HG02623 (cell line): ENCODE results near the gene FADS3.
A peak's percentile ranks its signal among the peaks of the same experiment; 100 is the strongest.

Experiments used
- ATAC-seq: cut with Tn5 transposase; IDR thresholded peaks from one replicate; pipeline ENCODE4 v1.9.1; 2021; ENCODE audit warnings: moderate library complexity; ENCODE audit not compliant: unreplicated experiment

Gene FADS3, protein sequence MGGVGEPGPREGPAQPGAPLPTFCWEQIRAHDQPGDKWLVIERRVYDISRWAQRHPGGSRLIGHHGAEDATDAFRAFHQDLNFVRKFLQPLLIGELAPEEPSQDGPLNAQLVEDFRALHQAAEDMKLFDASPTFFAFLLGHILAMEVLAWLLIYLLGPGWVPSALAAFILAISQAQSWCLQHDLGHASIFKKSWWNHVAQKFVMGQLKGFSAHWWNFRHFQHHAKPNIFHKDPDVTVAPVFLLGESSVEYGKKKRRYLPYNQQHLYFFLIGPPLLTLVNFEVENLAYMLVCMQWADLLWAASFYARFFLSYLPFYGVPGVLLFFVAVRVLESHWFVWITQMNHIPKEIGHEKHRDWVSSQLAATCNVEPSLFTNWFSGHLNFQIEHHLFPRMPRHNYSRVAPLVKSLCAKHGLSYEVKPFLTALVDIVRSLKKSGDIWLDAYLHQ

DNA sequence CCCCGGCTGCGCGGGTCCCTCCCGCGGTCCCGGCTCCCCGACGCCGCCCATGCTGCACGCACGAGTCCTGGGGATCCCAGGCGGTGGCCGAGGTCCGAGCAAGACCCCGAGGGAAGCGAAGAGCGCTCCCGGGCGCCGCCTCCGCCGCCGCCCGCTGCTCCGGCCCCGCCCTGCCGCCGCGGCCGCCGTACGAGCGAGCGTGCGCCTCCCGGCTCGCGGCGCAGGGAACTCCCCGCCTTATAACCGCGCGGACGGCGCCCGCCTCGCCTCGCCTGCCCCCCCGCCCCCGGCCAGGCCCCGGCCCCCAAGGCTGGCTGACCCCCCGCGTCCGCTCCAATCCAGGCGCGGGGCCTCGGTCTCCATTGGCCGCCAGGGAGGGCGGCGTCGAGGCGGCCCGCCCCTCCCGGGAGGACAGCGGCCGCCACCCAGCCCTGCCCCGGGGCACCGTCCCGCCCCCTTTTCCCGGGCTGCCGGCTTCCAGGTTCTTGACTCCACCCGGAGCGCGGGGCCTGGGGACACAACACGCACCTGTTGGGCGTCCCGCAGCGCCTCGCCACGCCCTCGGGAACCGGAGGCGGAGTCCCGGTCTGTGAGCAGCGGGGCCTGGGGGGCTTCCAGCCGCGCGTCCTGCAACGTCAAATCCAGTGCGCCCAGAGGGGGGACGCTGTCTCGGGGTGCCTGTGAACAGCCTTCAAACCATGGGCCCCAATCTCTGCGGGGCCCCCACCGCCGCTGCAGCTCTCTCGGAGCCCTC, at the start of gene FADS3:
Gene FADS3 (minus strand): TSS at position 215 of the 754 bp plus-strand sequence. CDS start 164 bp downstream, at position 51.
- peak; percentile 50 for ATAC-seq

DNA sequence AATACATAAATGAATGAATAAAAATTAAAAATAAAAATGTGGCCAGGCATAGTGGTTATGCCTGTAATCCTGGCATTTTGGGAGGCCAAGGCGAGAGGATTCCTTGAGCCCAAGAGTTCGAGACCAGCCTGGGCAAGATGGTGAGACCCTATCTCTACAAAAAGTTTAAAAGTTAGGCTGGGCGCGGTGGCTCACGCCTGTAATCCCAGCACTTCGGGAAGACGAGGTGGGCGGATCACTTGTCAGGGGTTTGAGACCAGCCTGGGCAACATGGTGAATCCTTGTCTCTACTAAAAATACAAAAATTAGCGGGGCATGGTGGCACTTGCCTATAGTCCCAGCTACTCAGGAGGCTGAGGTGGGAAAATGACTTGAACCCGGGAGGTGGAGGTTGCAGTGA, 49.1 kb upstream of the FADS3 start:
- ATAC-seq, result no peak

DNA sequence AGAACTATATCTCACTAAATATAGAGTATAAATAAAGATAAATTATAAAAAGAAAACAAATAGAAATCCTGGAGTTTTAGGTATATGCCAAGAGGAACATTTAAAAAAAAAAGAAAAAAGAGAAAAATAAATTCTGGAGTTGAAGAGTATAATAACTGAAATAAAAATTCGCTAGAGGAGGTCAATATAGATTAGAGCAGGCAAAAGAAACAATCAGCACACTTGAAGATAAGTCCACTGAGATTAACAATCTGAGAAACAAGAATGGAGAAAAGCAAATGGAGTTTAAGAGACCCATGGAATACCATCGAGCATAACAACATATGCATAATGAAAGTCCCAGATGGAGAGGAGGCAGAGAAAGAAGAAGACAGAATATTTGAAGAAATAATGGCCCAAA, 44.5 kb upstream of the FADS3 start:
- ATAC-seq, result no peak

DNA sequence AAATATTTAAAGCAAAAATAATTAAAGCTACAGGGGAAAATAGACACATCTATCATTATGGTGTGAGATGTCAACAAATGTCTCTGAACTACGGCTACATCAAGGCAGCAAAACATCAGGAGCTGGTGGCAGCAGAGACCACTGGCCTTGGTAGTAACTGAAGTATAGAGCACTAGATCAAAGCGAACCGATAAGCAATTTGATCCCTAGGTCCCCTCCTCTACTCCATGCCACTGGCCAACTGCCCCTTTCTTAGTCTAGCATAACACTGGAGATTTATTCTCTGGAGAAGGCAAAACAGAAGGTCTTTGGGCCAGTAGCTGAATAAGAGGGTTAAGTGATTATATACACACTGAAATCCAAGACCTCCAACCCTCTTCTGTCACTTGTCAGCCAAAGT, 39.6 kb upstream of the FADS3 start:
- ATAC-seq, result no peak

DNA sequence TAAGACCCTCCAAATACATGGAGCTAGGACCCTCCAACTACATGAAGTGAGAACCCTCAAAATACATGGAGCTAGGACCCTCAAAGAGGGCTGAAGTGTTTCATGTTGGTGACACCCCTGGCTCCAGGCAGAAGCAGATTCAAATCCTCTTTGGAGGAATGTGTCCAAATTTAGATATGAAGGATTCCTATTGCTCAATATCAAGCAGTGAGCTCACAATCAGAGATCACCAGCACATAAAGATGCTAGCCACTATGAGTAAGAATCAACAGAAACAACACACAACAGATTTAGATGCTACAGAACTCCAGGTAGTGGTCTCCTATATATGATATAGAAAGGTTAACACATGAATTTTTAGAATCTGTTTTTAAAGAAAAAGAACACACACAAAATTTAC, 37.3 kb upstream of the FADS3 start:
- ATAC-seq, result no peak

- ATAC-seq, result no peak
Measured at GRCh38 chr11:61927501-61927900, 36.2 kb upstream of the FADS3 start.

GRCh38 chr11:61926235-61926634, 34.9 kb upstream of the FADS3 start:
- ATAC-seq, result no peak

- no peak for ATAC-seq
Measured at GRCh38 chr11:61925736-61926135, 34.4 kb upstream of the FADS3 start.

DNA sequence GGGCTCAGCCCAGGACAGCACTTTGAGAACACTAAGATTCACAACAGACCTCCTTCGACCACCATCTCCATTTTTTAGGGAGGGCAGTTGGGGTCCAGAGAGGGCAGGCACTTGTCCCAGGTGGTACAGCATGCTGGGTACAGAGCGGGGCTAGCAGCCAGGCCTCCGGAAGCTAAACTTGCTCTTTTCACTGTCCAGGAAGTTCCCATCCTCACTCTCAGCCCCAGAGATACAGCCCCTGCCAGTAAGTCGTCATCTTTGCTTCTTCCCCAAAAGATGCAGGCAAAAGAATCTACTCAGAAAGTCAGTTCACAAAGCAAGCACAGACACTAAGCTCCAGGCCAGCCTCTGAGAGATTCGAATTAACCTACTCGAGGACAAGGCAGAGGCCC, 32.7 kb upstream of the FADS3 start:
- no peak for ATAC-seq

DNA sequence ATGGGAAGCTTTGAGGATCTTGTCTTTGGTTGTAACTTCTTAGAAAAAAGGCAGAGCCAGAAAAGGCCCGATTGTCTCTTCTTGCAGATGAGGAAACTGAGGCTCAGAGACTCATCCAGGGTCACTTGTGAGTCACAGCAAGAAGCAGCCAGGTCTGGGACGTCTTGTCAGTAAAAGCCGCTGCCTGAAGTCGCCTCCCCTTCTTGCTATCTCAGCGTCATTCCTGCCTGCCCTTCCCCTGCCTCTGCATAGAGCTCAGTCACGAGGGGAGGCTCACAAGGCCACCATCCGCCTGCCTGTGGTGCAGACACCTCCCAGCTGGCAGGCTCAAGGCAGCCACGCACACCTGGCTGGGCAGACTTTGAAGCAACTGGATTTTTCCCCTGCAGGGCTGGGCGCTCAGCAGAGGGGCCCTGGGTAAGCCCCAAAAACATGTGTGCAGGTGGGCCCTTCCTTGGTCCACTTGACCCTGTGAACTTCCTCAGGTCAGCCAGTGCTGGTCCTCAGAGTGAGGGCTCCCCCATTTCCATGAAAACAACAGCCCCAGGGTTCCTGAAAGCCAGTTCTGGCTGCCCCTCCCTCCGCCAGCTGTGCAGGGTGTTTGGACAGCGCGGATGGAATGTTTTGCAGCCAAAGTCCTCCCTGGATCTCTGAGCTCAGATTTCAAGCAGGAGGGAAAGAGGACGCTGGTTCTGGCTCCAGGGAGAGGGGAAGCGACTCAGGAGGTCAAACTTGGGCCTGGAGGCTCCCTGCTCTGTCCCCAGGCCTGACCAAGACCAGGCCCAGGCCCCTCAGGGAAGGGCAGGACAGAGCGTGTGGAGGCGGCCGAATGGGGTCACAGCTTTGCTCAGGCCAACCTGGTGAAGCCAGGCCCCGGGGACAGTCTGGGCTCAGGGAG, 32.1 kb upstream of the FADS3 start:
- ATAC-seq, result no peak

DNA sequence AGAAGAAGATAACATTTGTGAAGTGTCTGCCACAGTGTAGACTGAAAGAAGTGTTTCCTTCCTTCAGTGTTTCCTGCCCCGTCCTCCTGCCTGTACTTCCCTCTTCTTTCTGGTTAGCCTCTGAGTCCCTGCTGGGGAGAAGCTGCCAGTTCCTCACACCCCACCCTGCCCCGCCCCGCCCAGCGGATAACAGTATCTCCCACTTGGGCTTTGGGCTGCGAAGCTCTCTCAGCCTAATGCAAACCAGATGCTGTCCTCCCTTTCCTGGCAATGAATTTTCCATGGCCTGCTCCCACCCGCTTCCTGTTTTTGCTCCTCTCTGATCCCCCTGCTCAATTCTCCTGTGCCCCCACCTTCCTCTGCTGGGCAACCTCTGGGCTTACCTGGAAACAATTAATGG, 31.2 kb upstream of the FADS3 start:
- ATAC-seq, result no peak

DNA sequence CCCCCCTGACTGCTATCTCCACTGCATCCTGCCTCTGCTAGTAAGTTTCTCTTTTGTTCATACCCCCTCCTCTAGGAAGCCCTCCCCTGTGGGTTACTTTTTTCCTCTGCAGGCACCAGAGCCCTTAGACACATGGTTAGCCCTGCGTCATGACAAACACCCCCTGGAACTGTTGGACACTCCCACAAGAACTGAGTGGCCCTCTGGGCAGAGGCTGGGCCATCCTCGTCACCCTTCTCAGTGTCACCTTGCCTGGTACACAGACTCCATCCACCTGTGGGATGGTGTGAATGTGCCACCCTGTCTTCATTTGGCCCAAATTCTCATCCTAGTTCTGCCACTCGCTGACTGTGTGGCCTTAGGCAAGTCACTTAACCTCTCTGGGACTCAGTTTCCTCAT, 30.1 kb upstream of the FADS3 start:
- ATAC-seq, result no peak

GRCh38 chr11:61919705-61920631, 28.6 kb upstream of the FADS3 start:
- no peak for ATAC-seq

- no peak for ATAC-seq
Measured at GRCh38 chr11:61918938-61919704, 27.8 kb upstream of the FADS3 start.

- no peak for ATAC-seq
Measured at GRCh38 chr11:61918251-61918937, 27.0 kb upstream of the FADS3 start.

DNA sequence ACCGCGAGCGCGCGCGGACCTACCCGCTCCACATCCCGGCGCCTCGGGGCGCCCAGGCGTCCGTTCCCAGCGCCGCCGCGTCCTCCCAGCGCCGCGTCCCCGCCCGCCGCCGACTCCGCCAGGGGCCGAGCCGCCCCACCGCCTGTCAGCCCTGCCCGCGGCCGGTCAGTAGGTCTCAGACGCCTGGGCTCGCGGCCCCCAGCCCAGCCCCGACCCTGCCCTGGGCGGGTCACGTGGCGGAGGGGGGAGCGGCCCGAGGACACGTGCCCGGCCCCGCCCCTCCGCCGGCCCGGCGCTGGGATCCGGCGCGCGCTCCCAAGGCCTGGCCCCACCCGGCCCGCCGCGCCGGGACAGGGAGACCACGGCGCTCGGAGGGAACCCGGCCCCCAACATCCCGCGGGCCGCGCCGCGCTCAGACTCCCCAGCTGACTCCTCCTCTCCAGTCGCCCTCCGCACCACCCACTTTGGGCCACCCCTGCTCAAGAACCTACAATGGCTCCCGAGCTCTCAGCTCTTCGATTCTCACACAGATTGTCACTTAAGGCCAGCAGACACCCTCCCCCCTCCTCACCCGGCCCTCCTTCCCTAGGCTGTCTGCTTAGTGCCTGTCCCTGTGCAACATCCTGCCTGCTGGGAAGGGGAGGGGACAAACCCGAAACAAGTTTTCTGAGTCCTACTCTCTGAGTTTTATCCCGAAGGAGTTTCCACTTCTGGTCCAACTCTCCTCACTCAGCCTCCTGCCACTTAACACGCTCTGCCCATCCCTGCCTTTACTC, 26.2 kb upstream of the FADS3 start, which contains the start of gene RAB3IL1:
Gene RAB3IL1 (minus strand): TSS at position 233 of the 776 bp plus-strand sequence. CDS start 199 bp downstream, at position 34.
- ATAC-seq, result no peak

DNA sequence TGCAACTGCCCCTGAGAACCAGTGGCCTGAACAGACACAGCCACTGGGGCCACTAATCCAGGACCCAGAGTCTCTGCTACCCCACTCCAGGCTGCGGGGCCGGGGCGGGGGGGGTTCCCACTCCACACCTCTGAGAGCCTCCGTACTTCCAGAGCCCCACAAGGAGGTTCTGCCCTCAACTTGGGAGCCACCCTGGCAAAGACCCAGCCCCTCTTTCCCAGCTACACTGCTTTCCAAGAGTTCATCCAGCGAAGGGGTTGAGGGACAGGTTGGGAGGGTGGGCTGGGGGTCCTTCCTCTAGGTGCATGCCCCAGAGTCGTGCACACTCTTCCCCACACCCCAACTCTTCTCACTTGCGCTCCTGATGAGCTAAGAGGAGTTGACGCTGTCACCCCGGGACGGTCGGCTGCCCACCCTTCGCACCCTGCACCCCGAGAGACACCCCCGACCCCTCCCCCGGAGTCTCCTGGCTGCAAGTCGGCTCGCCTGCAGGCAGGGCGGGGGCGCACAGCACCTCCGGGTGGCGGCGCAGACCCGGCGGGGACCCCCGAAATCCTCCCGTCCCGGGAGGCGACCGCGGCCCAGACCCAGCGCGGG, 25.5 kb upstream of the FADS3 start:
- no peak for ATAC-seq
